Mammary epithelial cell (primary cell): Measurements from ENCODE around the gene CHRNB2.

Experiments used
- EZH2 ChIP-seq: IDR thresholded peaks from 2 replicates; pipeline ENCODE4 v1.6.1; 2012; ENCODE audit warnings: low read length, inconsistent platforms, borderline replicate concordance
- TF ChIP-seq, protein P1 (sequence below), 2 donors: IDR thresholded peaks in 1 of 2; conservative IDR thresholded peaks in 1 of 2; 2 replicates each; pipeline ENCODE4 v1.5.1; 2011 to 2012; ENCODE audit warnings: inconsistent platforms in 2 of 2, low read length in 2 of 2, mild to moderate bottlenecking in 2 of 2, control low read depth in 1 of 2, low read depth in 1 of 2; ENCODE audit not compliant: insufficient read depth in 1 of 2; ENCODE audit errors: extremely low read depth in 1 of 2

DNA sequence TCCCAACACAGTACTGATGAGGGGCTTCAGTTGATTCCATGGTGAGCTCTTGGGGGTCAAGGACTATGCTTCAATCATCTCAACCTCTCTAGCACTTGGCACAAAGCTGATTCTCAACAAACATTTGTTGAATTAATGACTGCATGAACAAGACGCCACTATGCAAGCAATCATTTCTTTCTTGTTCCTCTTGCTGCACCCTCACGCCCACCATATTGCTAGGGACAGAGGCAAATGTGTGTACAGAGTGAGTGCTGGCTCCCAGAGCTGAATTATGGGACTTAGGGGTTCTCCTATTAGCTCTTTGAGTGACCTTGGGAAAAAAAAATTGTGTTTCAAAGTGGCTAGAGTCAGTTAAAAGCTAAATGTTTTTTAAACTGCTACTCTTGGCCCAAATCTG lies 38.0 kb downstream of the CHRNB2 start:
- TF ChIP-seq, protein P1, sequence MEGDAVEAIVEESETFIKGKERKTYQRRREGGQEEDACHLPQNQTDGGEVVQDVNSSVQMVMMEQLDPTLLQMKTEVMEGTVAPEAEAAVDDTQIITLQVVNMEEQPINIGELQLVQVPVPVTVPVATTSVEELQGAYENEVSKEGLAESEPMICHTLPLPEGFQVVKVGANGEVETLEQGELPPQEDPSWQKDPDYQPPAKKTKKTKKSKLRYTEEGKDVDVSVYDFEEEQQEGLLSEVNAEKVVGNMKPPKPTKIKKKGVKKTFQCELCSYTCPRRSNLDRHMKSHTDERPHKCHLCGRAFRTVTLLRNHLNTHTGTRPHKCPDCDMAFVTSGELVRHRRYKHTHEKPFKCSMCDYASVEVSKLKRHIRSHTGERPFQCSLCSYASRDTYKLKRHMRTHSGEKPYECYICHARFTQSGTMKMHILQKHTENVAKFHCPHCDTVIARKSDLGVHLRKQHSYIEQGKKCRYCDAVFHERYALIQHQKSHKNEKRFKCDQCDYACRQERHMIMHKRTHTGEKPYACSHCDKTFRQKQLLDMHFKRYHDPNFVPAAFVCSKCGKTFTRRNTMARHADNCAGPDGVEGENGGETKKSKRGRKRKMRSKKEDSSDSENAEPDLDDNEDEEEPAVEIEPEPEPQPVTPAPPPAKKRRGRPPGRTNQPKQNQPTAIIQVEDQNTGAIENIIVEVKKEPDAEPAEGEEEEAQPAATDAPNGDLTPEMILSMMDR (conservative IDR thresholded peaks at IDR 0.05 in 1 of 2, IDR thresholded peaks at IDR 0.05 in 1 of 2; ENCODE audit: extremely low read depth in 1 of 2, insufficient read depth in 1 of 2, low read depth in 1 of 2, low read length in 2 of 2), result no peak
- no peak for TF ChIP-seq EZH2
